ENCODE measurements around the gene RSPO1. TPM values are rescaled to one million over a fixed set of nuclear protein-coding genes. Genes with fewer than 3 reads are reported as not detected.

The RSPO1 gene
- polyA plus RNA-seq, 1 of the 3 experiments (the other 2 are of a cell fraction): 0.03 TPM

- TF ChIP-seq USF1 (IDR thresholded peaks at IDR 0.05; ENCODE audit: borderline replicate concordance, low read depth) (no peak), MAX (IDR thresholded peaks at IDR 0.05; ENCODE audit: low read depth) (no peak), ZBTB33 (IDR thresholded peaks at IDR 0.05; ENCODE audit: borderline replicate concordance, low read depth) (no peak), MXI1 (IDR thresholded peaks at IDR 0.05; ENCODE audit: low read depth, low read length) (no peak), RFX5 (IDR thresholded peaks at IDR 0.05; ENCODE audit: low read length) (no peak), FOXM1 (IDR thresholded peaks at IDR 0.05; ENCODE audit: low read depth) (no peak), POLR2AphosphoS5 (IDR thresholded peaks at IDR 0.05; ENCODE audit: low read depth, low read length) (no peak)
- no peaks in the 10 kb centered on the region; a peak in 1 of 4 replicates for H3K4me1 ChIP-seq (ENCODE audit: control insufficient read depth in 1 of 2, insufficient read depth in 2 of 2, low read depth in 1 of 2, low read length in 1 of 2)
- no peak overlapping the region for H2AFZ ChIP-seq (ENCODE audit: low read depth)
- no peak overlapping the region for H3K27ac ChIP-seq (ENCODE audit: low read depth in 2 of 2, low read length in 1 of 2)
- no peaks in the 10 kb centered on the region for H4K20me1 ChIP-seq (ENCODE audit: insufficient read depth)
- no peaks in the 10 kb centered on the region for H3K79me2 ChIP-seq (ENCODE audit: insufficient read depth)
- CTCF ChIA-PET: interaction anchor here (0.8 to 1.9 kb wide), 4 partner anchors 11 to 53 kb away, joined by 3 to 9 read pairs (median 6); no protein-coding TSS in a partner anchor
- H3K9me3 ChIP-seq: no peaks in the 10 kb centered on the region
- H3F3A ChIP-seq (replicated peaks; ENCODE audit: insufficient read depth): no peaks in the 10 kb centered on the region
- H3K4me2 ChIP-seq: no peak overlapping the region
- no peaks in the 10 kb centered on the region for H3K9me2 ChIP-seq
- POLR2A ChIA-PET: no interaction called here
- H3K27me3 ChIP-seq (ENCODE audit: insufficient read depth): peaks cover 65% of the 10 kb centered on the region
- no peak for DNase-seq
- no peak overlapping the region for H3K4me3 ChIP-seq (ENCODE audit: low read depth in 2 of 2, low read length in 1 of 2)
- H3K36me3 ChIP-seq (replicated peaks in 1 of 2; ENCODE audit: control insufficient read depth in 1 of 2, insufficient read depth in 2 of 2, low read length in 1 of 2): no peaks in the 10 kb centered on the region
- no peak overlapping the region for H3K9ac ChIP-seq
Measured at GRCh38 chr1:37629008-37629407, 5.7 kb downstream of the RSPO1 start.

GRCh38 chr1:37628026-37628556, 6.6 kb downstream of the RSPO1 start:
- peaks cover 56% of the 10 kb centered on the region for H3K27me3 ChIP-seq (ENCODE audit: insufficient read depth)
- H3K4me1 ChIP-seq (ENCODE audit: control insufficient read depth in 1 of 2, insufficient read depth in 2 of 2, low read depth in 1 of 2, low read length in 1 of 2): no peaks in the 10 kb centered on the region
- H3K4me2 ChIP-seq: no peak overlapping the region
- 64% methylated on average over 7 of the region's 8 CpGs for WGBS (ENCODE audit: low lambda C conversion rate)
- no peak for TF ChIP-seq TCF12 (IDR thresholded peaks at IDR 0.05)
- no peak for TF ChIP-seq FOXM1 (IDR thresholded peaks at IDR 0.05; ENCODE audit: low read depth)
- TF ChIP-seq SIN3A (IDR thresholded peaks at IDR 0.05; ENCODE audit: borderline replicate concordance, low read depth, low read length): no peak
- TF ChIP-seq MAX (IDR thresholded peaks at IDR 0.05; ENCODE audit: low read depth): no peak
- TF ChIP-seq ZBTB33 (IDR thresholded peaks at IDR 0.05; ENCODE audit: borderline replicate concordance, low read depth): no peak
- TF ChIP-seq CTCF (IDR thresholded peaks at IDR 0.05): no peak
- TF ChIP-seq FOXJ3 (CRISPR knock-in tag; IDR thresholded peaks at IDR 0.05): no peak
- no peak for TF ChIP-seq RAD21 (IDR thresholded peaks at IDR 0.05; ENCODE audit: low read length)
- TF ChIP-seq REST (IDR thresholded peaks at IDR 0.05; ENCODE audit: low read depth, low read length): no peak
- no peak for TF ChIP-seq EP300 (IDR thresholded peaks at IDR 0.05; ENCODE audit: borderline replicate concordance in 1 of 2, low read depth in 1 of 2, low read length in 1 of 2)
- no peak for TF ChIP-seq RCOR1 (IDR thresholded peaks at IDR 0.05; ENCODE audit: low read length)
- no peaks in the 10 kb centered on the region for H3K36me3 ChIP-seq (replicated peaks in 1 of 2; ENCODE audit: control insufficient read depth in 1 of 2, insufficient read depth in 2 of 2, low read length in 1 of 2)
- H3F3A ChIP-seq (replicated peaks; ENCODE audit: insufficient read depth): no peaks in the 10 kb centered on the region
- CTCF ChIA-PET: interaction anchor here (1.7 kb wide), 1 partner anchor 25 kb away, joined by 9 read pairs; no protein-coding TSS in a partner anchor
- DNase-seq: no peak
- no peak overlapping the region for H2AFZ ChIP-seq (ENCODE audit: low read depth)
- no peak overlapping the region for H3K9ac ChIP-seq
- no peaks in the 10 kb centered on the region for H3K9me3 ChIP-seq
- H3K27ac ChIP-seq (ENCODE audit: low read depth in 2 of 2, low read length in 1 of 2): no peak overlapping the region
- POLR2A ChIA-PET: no interaction called here
- H3K9me2 ChIP-seq: no peaks in the 10 kb centered on the region
- H3K4me3 ChIP-seq (ENCODE audit: low read depth in 2 of 2, low read length in 1 of 2): no peak overlapping the region
- no peaks in the 10 kb centered on the region for H4K20me1 ChIP-seq (ENCODE audit: insufficient read depth)
- no peaks in the 10 kb centered on the region for H3K79me2 ChIP-seq (ENCODE audit: insufficient read depth)
